Astrocyte of the spinal cord (primary cell): ENCODE measurements around the gene SBF1.

Experiments used
- DNase-seq: peaks from one replicate; pipeline ENCODE4 v3.0.0; 2011; ENCODE audit warnings: low read depth, low spot score
- H3K4me3 ChIP-seq: 2 replicates; pipeline ENCODE4 v1.5.1; 2011; ENCODE audit warnings: low read depth, mild to moderate bottlenecking, low read length, moderate library complexity
- in situ Hi-C: cut with HindIII; loops from 2 replicates; pipeline ENCODE4 v1.10.0; 2017; ENCODE audit warnings: low sequenced_read_pairs
- TF ChIP-seq, protein P1 (sequence below): IDR thresholded peaks from 2 replicates; pipeline ENCODE4 v1.5.1; 2012; ENCODE audit warnings: low read depth, mild to moderate bottlenecking, low read length, inconsistent platforms

SBF1 gene

DNA sequence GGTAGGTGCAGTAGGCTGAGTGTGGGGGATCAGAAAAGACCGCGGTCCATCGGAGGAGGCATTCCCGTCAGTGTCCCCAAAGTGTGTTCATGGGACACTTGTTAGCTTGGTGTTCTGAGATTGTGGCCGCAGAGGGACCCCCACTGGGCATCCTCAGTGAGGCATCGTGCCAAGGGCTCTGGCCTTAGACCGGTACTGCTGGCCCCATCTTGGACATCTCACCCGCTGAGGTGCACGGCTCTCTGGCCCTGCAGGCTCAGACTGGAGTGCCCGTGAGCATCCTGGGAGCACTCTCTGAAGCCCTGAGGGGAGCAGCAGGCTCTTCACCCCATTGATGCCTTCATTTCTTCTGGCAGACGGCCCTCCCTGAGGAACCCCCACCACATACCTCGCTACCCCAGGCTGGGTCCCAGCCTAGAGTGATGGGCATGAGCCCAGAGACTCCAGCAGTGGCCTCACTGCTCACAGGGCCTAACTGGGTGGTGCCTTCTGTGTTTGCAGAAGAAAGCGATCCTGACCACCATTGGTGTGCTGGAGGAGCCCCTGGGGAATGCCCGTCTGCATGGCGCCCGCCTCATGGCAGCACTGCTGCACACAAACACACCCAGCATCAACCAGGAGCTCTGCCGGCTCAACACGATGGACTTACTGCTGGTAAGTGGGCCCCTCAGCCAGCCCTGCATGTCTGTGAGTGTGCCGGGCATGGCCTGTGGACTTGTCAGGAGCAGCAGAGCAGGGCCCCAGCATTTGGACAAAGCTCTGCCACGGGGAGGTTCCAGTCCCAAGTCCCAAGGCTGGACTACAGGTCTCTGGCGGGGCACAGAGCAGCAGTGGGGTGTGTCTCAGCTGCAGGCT lies 51.6 kb downstream of the SBF1 start:
- TF ChIP-seq, protein P1, sequence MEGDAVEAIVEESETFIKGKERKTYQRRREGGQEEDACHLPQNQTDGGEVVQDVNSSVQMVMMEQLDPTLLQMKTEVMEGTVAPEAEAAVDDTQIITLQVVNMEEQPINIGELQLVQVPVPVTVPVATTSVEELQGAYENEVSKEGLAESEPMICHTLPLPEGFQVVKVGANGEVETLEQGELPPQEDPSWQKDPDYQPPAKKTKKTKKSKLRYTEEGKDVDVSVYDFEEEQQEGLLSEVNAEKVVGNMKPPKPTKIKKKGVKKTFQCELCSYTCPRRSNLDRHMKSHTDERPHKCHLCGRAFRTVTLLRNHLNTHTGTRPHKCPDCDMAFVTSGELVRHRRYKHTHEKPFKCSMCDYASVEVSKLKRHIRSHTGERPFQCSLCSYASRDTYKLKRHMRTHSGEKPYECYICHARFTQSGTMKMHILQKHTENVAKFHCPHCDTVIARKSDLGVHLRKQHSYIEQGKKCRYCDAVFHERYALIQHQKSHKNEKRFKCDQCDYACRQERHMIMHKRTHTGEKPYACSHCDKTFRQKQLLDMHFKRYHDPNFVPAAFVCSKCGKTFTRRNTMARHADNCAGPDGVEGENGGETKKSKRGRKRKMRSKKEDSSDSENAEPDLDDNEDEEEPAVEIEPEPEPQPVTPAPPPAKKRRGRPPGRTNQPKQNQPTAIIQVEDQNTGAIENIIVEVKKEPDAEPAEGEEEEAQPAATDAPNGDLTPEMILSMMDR: no peak
- DNase-seq: no peak
- in situ Hi-C loops: no loop called here
- H3K4me3 ChIP-seq: no peak overlapping the region

DNA sequence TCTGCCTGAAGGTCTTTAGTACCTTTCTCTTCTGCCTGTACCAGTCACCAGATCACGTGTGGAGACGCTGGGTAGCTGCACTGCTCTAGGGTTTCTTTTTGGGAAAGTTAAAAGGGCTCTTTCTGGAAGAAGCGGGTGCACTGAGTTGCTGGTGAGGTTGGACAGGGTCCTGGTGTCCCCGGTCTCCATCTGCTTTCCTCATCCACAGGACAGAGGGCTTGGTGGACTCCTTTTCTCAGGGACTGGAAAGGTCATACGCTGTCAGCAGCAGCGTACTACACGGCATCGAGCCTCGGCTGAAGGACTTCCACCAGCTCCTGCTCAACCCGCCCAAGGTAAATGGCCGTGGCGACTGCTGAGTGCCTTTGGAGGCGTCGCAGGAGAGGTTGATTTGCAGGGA lies 52.8 kb downstream of the SBF1 start:
- DNase-seq: no peak
- in situ Hi-C loops: no loop called here
- no peak overlapping the region for H3K4me3 ChIP-seq
- TF ChIP-seq, protein P1: no peak

DNA sequence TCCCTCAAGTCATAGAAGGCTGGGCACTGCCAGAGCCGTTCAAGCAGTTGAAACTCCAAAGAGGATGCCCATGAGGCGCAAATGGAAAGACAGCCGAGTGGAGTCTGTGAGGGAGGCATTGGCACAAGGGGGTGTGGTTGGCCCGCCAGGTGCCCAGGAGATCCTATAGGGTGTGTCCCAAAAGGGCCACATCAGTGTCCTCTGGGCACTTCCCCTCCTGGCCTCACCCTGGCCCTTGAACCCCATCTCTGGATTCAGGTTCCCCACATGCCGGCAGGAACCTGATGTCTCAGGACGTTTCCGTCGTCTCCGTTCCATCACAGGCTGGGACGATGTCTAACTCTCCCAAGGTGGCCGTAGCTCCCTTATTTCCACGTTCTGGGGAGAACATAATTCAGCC lies 54.3 kb downstream of the SBF1 start:
- in situ Hi-C loops: no loop called here
- H3K4me3 ChIP-seq: no peak overlapping the region
- TF ChIP-seq, protein P1: no peak
- no peak for DNase-seq

DNA sequence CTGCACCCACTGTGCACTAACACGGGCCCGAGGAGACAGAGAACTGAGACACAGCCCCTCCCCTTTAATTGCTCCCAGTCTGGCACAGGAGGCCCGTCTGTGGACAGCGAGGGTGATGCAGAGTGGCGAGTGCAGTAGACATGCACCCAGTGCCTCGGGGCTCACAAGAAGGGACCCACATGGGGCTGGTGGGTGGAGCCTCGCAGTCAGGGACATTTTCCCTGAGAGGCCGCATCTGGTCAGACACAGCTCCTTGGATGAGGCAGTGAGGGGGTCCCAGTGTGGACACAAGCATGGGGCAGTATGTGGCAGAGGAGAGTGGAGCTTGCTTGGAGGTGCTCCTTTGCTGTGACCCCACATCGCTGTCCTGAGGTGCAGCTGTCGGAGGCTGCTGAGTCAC lies 54.8 kb downstream of the SBF1 start:
- TF ChIP-seq, protein P1: no peak
- in situ Hi-C loops: no loop called here

DNA sequence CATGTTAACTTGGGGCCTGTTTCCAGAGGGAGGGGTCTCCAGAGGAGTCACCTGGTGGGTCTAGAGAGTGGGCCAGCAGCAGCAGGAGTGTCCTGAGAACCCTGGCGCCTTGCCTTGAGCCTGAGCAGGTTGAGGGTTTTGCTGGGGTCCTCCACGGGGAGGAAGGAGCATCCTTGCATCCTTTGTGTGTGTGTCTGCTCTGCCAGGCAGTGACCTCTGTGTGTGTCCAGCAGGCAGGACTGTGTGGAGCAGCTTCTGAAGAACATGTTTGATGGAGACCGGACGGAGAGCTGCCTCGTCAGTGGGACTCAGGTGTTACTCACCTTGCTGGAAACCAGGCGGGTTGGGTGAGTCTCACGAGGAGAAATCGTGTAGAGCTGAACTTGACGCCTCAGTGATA lies 55.7 kb downstream of the SBF1 start:
- no peak overlapping the region for H3K4me3 ChIP-seq
- TF ChIP-seq, protein P1: no peak
- in situ Hi-C loops: no loop called here
- no peak for DNase-seq

More for the DNA sequence above, 54.8 kb downstream of the SBF1 start:
- DNase-seq: no peak
- no peak overlapping the region for H3K4me3 ChIP-seq

DNA sequence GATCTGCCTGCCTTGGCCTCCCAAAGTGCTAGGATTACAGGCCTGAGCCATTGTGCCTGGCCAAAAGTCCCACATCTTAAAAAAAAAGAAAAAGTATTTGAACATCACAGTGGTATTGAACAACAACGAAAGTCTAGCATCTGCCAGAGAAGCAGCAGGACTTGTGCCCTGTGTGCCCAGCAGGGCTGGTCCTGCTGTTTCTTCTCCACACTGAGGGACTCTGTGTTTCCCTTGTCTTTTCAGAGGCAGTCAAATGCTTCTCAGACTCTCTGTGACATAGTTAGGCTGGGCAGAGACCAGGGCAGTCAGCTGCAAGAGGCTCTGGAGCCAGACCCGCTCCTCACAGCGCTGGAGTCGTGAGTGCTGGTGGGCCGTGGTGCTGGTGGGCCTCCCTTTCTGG lies 56.2 kb downstream of the SBF1 start:
- no peak overlapping the region for H3K4me3 ChIP-seq
- in situ Hi-C loops: no loop called here
- DNase-seq: no peak
- TF ChIP-seq, protein P1: no peak
